GM12873 (cell line): Measurements from ENCODE around the gene GABRG3.

Experiments
- CTCF ChIP-seq: IDR thresholded peaks from 2 replicates; pipeline ENCODE4 v1.5.1; 2012; ENCODE audit warnings: low read depth, mild to moderate bottlenecking, moderate library complexity, low read length, control low read depth; ENCODE audit not compliant: insufficient read depth; ENCODE audit errors: missing control alignments

GABRG3 gene

GRCh38 chr15:27499191-27499590 lies 528.2 kb downstream of the GABRG3 start:
- no peak for TF ChIP-seq CTCF

GRCh38 chr15:27499719-27500118 lies 528.7 kb downstream of the GABRG3 start:
- no peak for TF ChIP-seq CTCF

GRCh38 chr15:27500206-27500605 lies 529.2 kb downstream of the GABRG3 start:
- no peak for TF ChIP-seq CTCF

- TF ChIP-seq CTCF = no peak
Measured at GRCh38 chr15:27506752-27507151, 535.8 kb downstream of the GABRG3 start.

- no peak for TF ChIP-seq CTCF
Measured at GRCh38 chr15:27509014-27509413, 538.0 kb downstream of the GABRG3 start.

DNA sequence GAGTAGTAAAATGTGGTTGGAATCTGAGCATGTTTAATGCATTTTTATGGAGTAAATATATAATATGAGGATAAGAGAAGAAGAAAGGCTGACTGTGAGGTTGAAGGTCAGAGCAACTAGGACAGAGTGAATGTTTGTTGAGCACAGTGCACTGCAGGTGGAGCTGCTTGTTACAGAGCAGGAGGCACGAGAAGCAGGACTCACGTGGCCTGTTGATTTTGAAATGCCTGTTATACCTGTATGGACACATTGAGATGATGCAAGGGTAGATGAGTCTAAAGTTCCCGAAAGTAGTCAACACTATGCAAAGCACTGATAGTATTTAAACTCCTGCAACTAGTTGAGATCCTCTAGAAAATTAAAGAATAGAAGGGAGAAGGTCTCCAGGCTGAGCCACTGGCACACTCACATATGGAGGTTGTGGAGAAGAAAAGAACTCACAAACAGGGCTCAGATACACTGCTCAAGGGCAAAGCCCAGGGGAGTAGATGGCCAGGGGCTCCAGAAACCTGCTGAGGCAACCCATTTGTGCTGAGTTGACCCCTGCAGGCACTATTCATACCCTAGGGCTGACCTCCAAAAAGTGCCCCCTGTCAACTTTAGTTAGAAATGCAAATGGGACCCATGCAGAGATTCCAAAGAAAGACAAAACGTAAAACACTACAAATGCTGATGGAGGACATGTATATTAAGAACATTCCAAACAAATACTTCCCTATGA lies 541.5 kb downstream of the GABRG3 start:
- TF ChIP-seq CTCF = no peak

GRCh38 chr15:27514526-27514925 lies 543.5 kb downstream of the GABRG3 start:
- TF ChIP-seq CTCF = no peak
